CD14-positive monocyte (primary cell): ENCODE results near the gene RHOH. TPM values are rescaled to one million over a fixed set of nuclear protein-coding genes. Genes with fewer than 3 reads are reported as not detected.

Experiments used
- DNase-seq, 3 donors: peaks; one replicate each; pipeline ENCODE4 v3.0.0-alpha.2; 2011 to 2022
- H2AFZ ChIP-seq: 2 replicates; pipeline ENCODE4 v1.6.0; 2012; ENCODE audit warnings: mild to moderate bottlenecking, low read depth, low read length, inconsistent platforms; ENCODE audit not compliant: insufficient read depth, poor library complexity, severe bottlenecking
- H3K27ac ChIP-seq, 2 donors: 1 replicate in 1 of 2; 2 replicates in 1 of 2; pipeline ENCODE4 v1.5.1; 2012 to 2013; ENCODE audit warnings: low read length in 2 of 2, control low read depth in 1 of 2, inconsistent platforms in 1 of 2, low read depth in 1 of 2, mild to moderate bottlenecking in 1 of 2
- H3K27me3 ChIP-seq, 2 donors: one replicate each; pipeline versions ENCODE4 v1.6.0 to v1.6.1; 2011 to 2013; ENCODE audit warnings: low read length in 2 of 2; ENCODE audit not compliant: control insufficient read depth in 2 of 2, insufficient read depth in 2 of 2
- H3K36me3 ChIP-seq, 2 donors: replicated peaks in 1 of 2; 1 replicate in 1 of 2; 2 replicates in 1 of 2; pipeline versions ENCODE4 v1.5.1 to v1.6.1; 2012 to 2013; ENCODE audit warnings: low read length in 2 of 2, control low read depth in 1 of 2, inconsistent platforms in 1 of 2, mild to moderate bottlenecking in 1 of 2; ENCODE audit not compliant: insufficient read depth in 2 of 2, control insufficient read depth in 1 of 2
- H3K4me1 ChIP-seq, 2 donors: 1 replicate in 1 of 2; 2 replicates in 1 of 2; pipeline versions ENCODE4 v1.5.1 to v1.6.1; 2012 to 2013; ENCODE audit warnings: low read length in 2 of 2, control low read depth in 1 of 2, inconsistent platforms in 1 of 2, mild to moderate bottlenecking in 1 of 2, moderate library complexity in 1 of 2; ENCODE audit not compliant: insufficient read depth in 2 of 2, control insufficient read depth in 1 of 2
- H3K4me2 ChIP-seq: replicated peaks from 2 replicates; pipeline ENCODE3; 2012; ENCODE audit warnings: low read length, moderate library complexity, mild to moderate bottlenecking; ENCODE audit not compliant: poor library complexity, severe bottlenecking; ENCODE audit errors: extremely low read depth
- H3K4me3 ChIP-seq, 3 experiments: fragments of 200-600 bp in 1 of 3; sonication (generic) in 1 of 3; replicated peaks in 1 of 3; 1 replicate in 2 of 3; 2 replicates in 1 of 3; pipeline ENCODE4 v1.5.1; 2011 to 2013; ENCODE audit warnings: low read length in 3 of 3, mild to moderate bottlenecking in 3 of 3, control low read depth in 2 of 3, low read depth in 2 of 3, inconsistent platforms in 1 of 3, moderate library complexity in 1 of 3
- H3K79me2 ChIP-seq: 2 replicates; pipeline ENCODE4 v1.6.0; 2012; ENCODE audit warnings: mild to moderate bottlenecking, control low read depth, inconsistent platforms, low read length, moderate library complexity; ENCODE audit not compliant: insufficient read depth
- H3K9ac ChIP-seq: 2 replicates; pipeline ENCODE4 v1.6.0; 2017; ENCODE audit warnings: low read length, mild to moderate bottlenecking; ENCODE audit not compliant: insufficient read depth, poor library complexity, severe bottlenecking
- H3K9me3 ChIP-seq, 2 donors: replicated peaks in 1 of 2; 1 replicate in 1 of 2; 2 replicates in 1 of 2; pipeline versions ENCODE4 v1.5.1 to v1.6.1; 2012 to 2013; ENCODE audit warnings: low read length in 2 of 2, control low read depth in 1 of 2; ENCODE audit not compliant: control insufficient read depth in 1 of 2, insufficient read depth in 1 of 2
- H4K20me1 ChIP-seq: 2 replicates; pipeline ENCODE4 v1.6.0; 2012; ENCODE audit warnings: mild to moderate bottlenecking, low read length, control low read depth, moderate library complexity; ENCODE audit not compliant: insufficient read depth
- H3K27ac Mint-ChIP-seq, 7 donors: one replicate each; pipeline ENCODE4 v1.8.0; 2020; ENCODE audit warnings: mild to moderate bottlenecking in 7 of 7, mixed read lengths in 7 of 7, moderate library complexity in 6 of 7, inconsistent platforms in 2 of 7
- H3K27me3 Mint-ChIP-seq, 3 donors: one replicate each; pipeline ENCODE4 v1.8.0; 2021 to 2022; ENCODE audit warnings: low read depth in 3 of 3, mild to moderate bottlenecking in 3 of 3, mixed read lengths in 3 of 3, moderate library complexity in 3 of 3, inconsistent platforms in 1 of 3
- H3K36me3 Mint-ChIP-seq, 2 donors: one replicate each; pipeline ENCODE4 v1.8.0; 2020; ENCODE audit warnings: mixed read lengths in 2 of 2, inconsistent platforms in 1 of 2, mild to moderate bottlenecking in 1 of 2
- H3K4me1 Mint-ChIP-seq: one replicate; pipeline ENCODE4 v1.8.0; 2020; ENCODE audit warnings: mild to moderate bottlenecking, mixed read lengths
- H3K4me3 Mint-ChIP-seq, 2 donors: one replicate each; pipeline ENCODE4 v1.8.0; 2020; ENCODE audit warnings: mild to moderate bottlenecking in 2 of 2, mixed read lengths in 2 of 2, moderate library complexity in 1 of 2
- H3K9me3 Mint-ChIP-seq, 7 donors: one replicate each; pipeline ENCODE4 v1.8.0; 2020 to 2022; ENCODE audit warnings: mixed read lengths in 7 of 7, mild to moderate bottlenecking in 6 of 7, moderate library complexity in 6 of 7, inconsistent platforms in 2 of 7
- WGBS: methylation state at CpG from one replicate; pipeline ENCODE4 v1.1.5; 2013; ENCODE audit warnings: missing lambda C conversion rate; ENCODE audit not compliant: insufficient coverage; 5-methylcytosine and 5-hydroxymethylcytosine counted together
- intact Hi-C, 2 donors: fragments of 100-400 bp; cut with micrococcal nuclease; formaldehyde crosslinking; loops; one replicate each; pipeline versions ENCODE4 v1.15.0 to v1.15.1; 2023
- polyA plus RNA-seq, 3 donors: library from polyadenylated mRNA; depleted of rRNA in 1 of 3; unstranded in 2 of 3; stranded (reverse) in 1 of 3; fragments of 300-500 nt in 2 of 3; fragments of >200 nt in 1 of 3; fragmentation: Illumina TruSeq in 2 of 3; gene quantifications; 1 replicate in 2 of 3; 2 replicates in 1 of 3; pipeline ENCODE4 v1.2.3, GENCODE V29; 2012 to 2021
- TF ChIP-seq, protein P1 (sequence below): fragments of 200-600 bp; IDR thresholded peaks from one replicate; pipeline ENCODE4 v1.8.0; 2022; ENCODE audit warnings: antibody characterized with exemption, mild to moderate bottlenecking

RHOH gene
- polyA plus RNA-seq, 3 donors = 0.16 to 1.4 (median 1.2) TPM

DNA sequence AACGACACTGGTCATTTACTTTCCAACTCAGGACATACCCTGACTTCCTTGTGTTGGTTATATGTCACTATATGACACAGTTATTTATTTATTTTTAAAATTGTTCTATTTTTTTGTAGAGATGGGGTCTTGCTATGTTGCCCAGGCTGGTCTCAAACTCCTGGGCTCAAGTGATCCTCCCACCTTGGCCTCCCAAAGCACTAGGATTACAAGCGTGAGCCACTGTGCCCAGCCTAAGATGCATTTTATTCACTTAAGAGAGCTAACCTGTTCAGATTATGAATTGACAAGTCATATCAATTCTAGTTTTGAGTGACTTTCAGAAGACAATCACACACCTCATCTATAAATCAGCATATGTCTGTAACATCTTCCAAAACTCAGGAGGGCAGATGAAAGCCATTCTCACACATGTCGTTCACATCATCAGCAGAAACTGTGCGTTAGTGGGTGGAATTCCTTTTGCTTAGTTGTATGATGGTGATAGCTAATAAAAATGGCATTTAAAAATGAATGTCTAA, 9.4 kb upstream of the RHOH start:
- intact Hi-C loops = no loop called here
- no peaks in the 10 kb centered on the region for H4K20me1 ChIP-seq

DNA sequence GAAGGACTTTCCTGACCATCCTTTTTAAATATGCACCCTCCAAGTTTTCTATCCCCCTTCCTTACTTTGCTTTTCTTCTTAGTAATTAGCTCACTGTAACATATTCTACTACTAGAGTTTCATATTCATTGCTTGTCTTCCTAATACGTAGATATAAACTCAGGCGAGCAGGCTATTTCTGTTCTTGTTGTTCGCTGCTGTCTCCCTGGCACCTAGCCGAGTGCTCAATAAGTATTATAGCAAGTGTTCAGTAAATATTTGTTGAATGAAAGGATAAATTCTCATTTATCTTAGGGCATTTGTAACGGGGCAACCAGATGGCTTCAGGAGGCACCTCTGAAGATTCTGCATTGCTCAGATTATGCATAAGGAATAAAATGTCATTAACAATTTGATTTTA, 6.8 kb upstream of the RHOH start:
- no peak overlapping the region for H3K4me2 ChIP-seq
- peaks cover 39% of the 10 kb centered on the region for H3K4me1 Mint-ChIP-seq

More for the DNA sequence above, 9.4 kb upstream of the RHOH start:
- no peak overlapping the region for H3K4me3 Mint-ChIP-seq
- DNase-seq = no peak
- peaks cover 0 to 3% of the 10 kb centered on the region in 2 donors for H3K36me3 Mint-ChIP-seq
- H3K9me3 Mint-ChIP-seq = no peaks in the 10 kb centered on the region
- H3K4me3 ChIP-seq = no peak overlapping the region
- no peak overlapping the region for H3K9ac ChIP-seq
- H3K79me2 ChIP-seq = no peaks in the 10 kb centered on the region
- no peaks in the 10 kb centered on the region for H3K27me3 ChIP-seq
- peaks cover 6 to 14% of the 10 kb centered on the region in 2 donors for H3K4me1 ChIP-seq
- H3K4me2 ChIP-seq = no peak overlapping the region
- TF ChIP-seq, protein P1, sequence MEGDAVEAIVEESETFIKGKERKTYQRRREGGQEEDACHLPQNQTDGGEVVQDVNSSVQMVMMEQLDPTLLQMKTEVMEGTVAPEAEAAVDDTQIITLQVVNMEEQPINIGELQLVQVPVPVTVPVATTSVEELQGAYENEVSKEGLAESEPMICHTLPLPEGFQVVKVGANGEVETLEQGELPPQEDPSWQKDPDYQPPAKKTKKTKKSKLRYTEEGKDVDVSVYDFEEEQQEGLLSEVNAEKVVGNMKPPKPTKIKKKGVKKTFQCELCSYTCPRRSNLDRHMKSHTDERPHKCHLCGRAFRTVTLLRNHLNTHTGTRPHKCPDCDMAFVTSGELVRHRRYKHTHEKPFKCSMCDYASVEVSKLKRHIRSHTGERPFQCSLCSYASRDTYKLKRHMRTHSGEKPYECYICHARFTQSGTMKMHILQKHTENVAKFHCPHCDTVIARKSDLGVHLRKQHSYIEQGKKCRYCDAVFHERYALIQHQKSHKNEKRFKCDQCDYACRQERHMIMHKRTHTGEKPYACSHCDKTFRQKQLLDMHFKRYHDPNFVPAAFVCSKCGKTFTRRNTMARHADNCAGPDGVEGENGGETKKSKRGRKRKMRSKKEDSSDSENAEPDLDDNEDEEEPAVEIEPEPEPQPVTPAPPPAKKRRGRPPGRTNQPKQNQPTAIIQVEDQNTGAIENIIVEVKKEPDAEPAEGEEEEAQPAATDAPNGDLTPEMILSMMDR = no peak
- H3K36me3 ChIP-seq = no peaks in the 10 kb centered on the region
- H2AFZ ChIP-seq = no peak overlapping the region
- H3K27ac Mint-ChIP-seq = no peak overlapping the region
- WGBS = 100% methylated on average over 2 of the region's 4 CpGs
- H3K9me3 ChIP-seq = no peaks in the 10 kb centered on the region
- H3K4me1 Mint-ChIP-seq = peaks cover 27% of the 10 kb centered on the region
- no peak overlapping the region for H3K27ac ChIP-seq
- H3K27me3 Mint-ChIP-seq = peaks cover 0 to 4% (median 2%) of the 10 kb centered on the region in 3 donors

More for the DNA sequence above, 6.8 kb upstream of the RHOH start:
- peaks cover 0 to 3% of the 10 kb centered on the region in 2 donors for H3K36me3 Mint-ChIP-seq
- H3K27ac Mint-ChIP-seq = no peak overlapping the region
- no peaks in the 10 kb centered on the region for H3K36me3 ChIP-seq
- H3K27me3 ChIP-seq = no peaks in the 10 kb centered on the region
- H3K4me1 ChIP-seq = peaks cover 7 to 16% of the 10 kb centered on the region in 2 donors
- H3K4me3 Mint-ChIP-seq = peak overlapping the region in 1 of 2 donors; percentile 20
- no peaks in the 10 kb centered on the region for H3K9me3 ChIP-seq
- WGBS = no CpG with 5 or more reads among the region's 5 CpGs
- TF ChIP-seq, protein P1 = no peak
- no peak for DNase-seq
- H3K9me3 Mint-ChIP-seq = no peaks in the 10 kb centered on the region
- no peak overlapping the region for H3K4me3 ChIP-seq
- peaks cover 2 to 9% (median 3%) of the 10 kb centered on the region in 3 donors for H3K27me3 Mint-ChIP-seq
- no peaks in the 10 kb centered on the region for H3K79me2 ChIP-seq
- intact Hi-C loops = no loop called here
- H4K20me1 ChIP-seq = no peaks in the 10 kb centered on the region
- no peak overlapping the region for H2AFZ ChIP-seq
- no peak overlapping the region for H3K9ac ChIP-seq
- H3K27ac ChIP-seq = no peak overlapping the region
